H9 (cell line): Measurements from ENCODE around the gene PKN1. TPM values are rescaled to one million over a fixed set of nuclear protein-coding genes. Genes with fewer than 3 reads are reported as not detected.
A peak's percentile ranks its signal among the peaks of the same experiment; 100 is the strongest.

Source experiments
- DNase-seq: peaks from one replicate; pipeline ENCODE4 v3.0.0-alpha.2; 2017
- H2AFZ ChIP-seq: one replicate; pipeline ENCODE4 v1.6.1; 2013; ENCODE audit warnings: mild to moderate bottlenecking, low read length, control low read depth, moderate library complexity
- H2AK5ac ChIP-seq: 2 replicates; pipeline ENCODE4 v1.6.1; 2013; ENCODE audit warnings: low read length, control low read depth, mixed read lengths; ENCODE audit not compliant: insufficient read length
- H2BK120ac ChIP-seq: one replicate; pipeline ENCODE4 v1.6.1; 2013; ENCODE audit warnings: low read depth, mild to moderate bottlenecking, low read length, control low read depth, inconsistent platforms; ENCODE audit not compliant: poor library complexity, severe bottlenecking
- H2BK12ac ChIP-seq: 2 replicates; pipeline ENCODE4 v1.6.1; 2013; ENCODE audit warnings: low read length, control low read depth, mixed read lengths, low read depth; ENCODE audit not compliant: insufficient read length
- H2BK15ac ChIP-seq: 2 replicates; pipeline ENCODE4 v1.6.1; 2013; ENCODE audit warnings: low read depth, low read length, control low read depth
- H2BK20ac ChIP-seq: one replicate; pipeline ENCODE4 v1.6.1; 2013; ENCODE audit warnings: low read depth, mild to moderate bottlenecking, low read length, control low read depth, inconsistent platforms; ENCODE audit not compliant: poor library complexity, severe bottlenecking
- H2BK5ac ChIP-seq: 2 replicates; pipeline ENCODE4 v1.6.1; 2013; ENCODE audit warnings: low read length, control low read depth, mixed read lengths; ENCODE audit not compliant: insufficient read length
- H3K14ac ChIP-seq: 2 replicates; pipeline ENCODE4 v1.6.1; 2013; ENCODE audit warnings: low read length, control low read depth; ENCODE audit not compliant: insufficient read depth
- H3K18ac ChIP-seq: 2 replicates; pipeline ENCODE4 v1.6.1; 2013; ENCODE audit warnings: low read depth, mild to moderate bottlenecking, mixed read lengths, low read length, control low read depth; ENCODE audit not compliant: insufficient read length
- H3K23ac ChIP-seq: 2 replicates; pipeline ENCODE4 v1.6.1; 2013; ENCODE audit warnings: low read length, control low read depth, mixed read lengths, low read depth; ENCODE audit not compliant: insufficient read length
- H3K23me2 ChIP-seq: 2 replicates; pipeline ENCODE4 v1.6.1; 2013; ENCODE audit warnings: low read depth, mild to moderate bottlenecking, mixed read lengths, low read length, control low read depth; ENCODE audit not compliant: insufficient read length, poor library complexity, severe bottlenecking
- H3K27ac ChIP-seq: 2 replicates; pipeline ENCODE4 v1.5.1; 2013; ENCODE audit warnings: low read length, control low read depth, mixed read lengths, low read depth; ENCODE audit not compliant: insufficient read length
- H3K27me3 ChIP-seq: 2 replicates; pipeline ENCODE4 v1.6.1; 2013; ENCODE audit warnings: low read length, control low read depth, inconsistent platforms; ENCODE audit not compliant: insufficient read depth
- H3K4ac ChIP-seq: 2 replicates; pipeline ENCODE4 v1.6.1; 2013; ENCODE audit warnings: low read depth, mild to moderate bottlenecking, control low read depth, inconsistent platforms, low read length, moderate library complexity
- H3K4me1 ChIP-seq: 2 replicates; pipeline ENCODE4 v1.6.1; 2013; ENCODE audit warnings: low read length, control low read depth, inconsistent platforms; ENCODE audit not compliant: insufficient read depth
- H3K4me2 ChIP-seq: 2 replicates; pipeline ENCODE4 v1.6.1; 2013; ENCODE audit warnings: low read length, control low read depth, mixed read lengths; ENCODE audit not compliant: insufficient read length, insufficient read depth
- H3K56ac ChIP-seq: 2 replicates; pipeline ENCODE4 v1.6.1; 2013; ENCODE audit warnings: low read depth, mild to moderate bottlenecking, mixed read lengths, low read length, control low read depth; ENCODE audit not compliant: insufficient read length
- H3K79me1 ChIP-seq: 2 replicates; pipeline ENCODE4 v1.6.1; 2013; ENCODE audit warnings: low read depth, mild to moderate bottlenecking, moderate library complexity, low read length, control low read depth, inconsistent platforms; ENCODE audit not compliant: insufficient read depth, poor library complexity, severe bottlenecking
- H3K79me2 ChIP-seq: 2 replicates; pipeline ENCODE4 v1.6.1; 2013; ENCODE audit warnings: low read length, control low read depth, inconsistent platforms; ENCODE audit not compliant: insufficient read depth
- H3K9ac ChIP-seq: 2 replicates; pipeline ENCODE4 v1.6.1; 2013; ENCODE audit warnings: low read length, control low read depth, mixed read lengths; ENCODE audit not compliant: insufficient read length; ENCODE audit errors: extremely low read depth
- H3K9me3 ChIP-seq: one replicate; pipeline ENCODE4 v1.6.1; 2013; ENCODE audit warnings: low read depth, low read length, inconsistent platforms; ENCODE audit not compliant: control insufficient read depth
- H3T11ph ChIP-seq: one replicate; pipeline ENCODE4 v1.6.1; 2013; ENCODE audit warnings: mild to moderate bottlenecking, low read length, control low read depth, inconsistent platforms
- H4K20me1 ChIP-seq: one replicate; pipeline ENCODE4 v1.6.1; 2013; ENCODE audit not compliant: control insufficient read depth, insufficient read length, insufficient read depth
- H4K5ac ChIP-seq: 2 replicates; pipeline ENCODE4 v1.6.1; 2013; ENCODE audit warnings: low read depth, mild to moderate bottlenecking, mixed read lengths, low read length, control low read depth; ENCODE audit not compliant: insufficient read length
- H4K8ac ChIP-seq: replicated peaks from 2 replicates; pipeline ENCODE4 v1.6.1; 2013; ENCODE audit warnings: low read length, control low read depth, mixed read lengths, low read depth; ENCODE audit not compliant: insufficient read length
- H4K91ac ChIP-seq: 2 replicates; pipeline ENCODE4 v1.6.1; 2013; ENCODE audit warnings: low read depth, mild to moderate bottlenecking, moderate library complexity, mixed read lengths, low read length, control low read depth; ENCODE audit not compliant: insufficient read length
- H3K27ac Mint-ChIP-seq, 3 experiments: 2 replicates in 2 of 3; 3 replicates in 1 of 3; pipeline ENCODE4 v1.8.0; 2020 to 2021; ENCODE audit warnings: mixed read lengths in 3 of 3, mild to moderate bottlenecking in 1 of 3, moderate library complexity in 1 of 3
- H3K27me3 Mint-ChIP-seq: 2 replicates; pipeline ENCODE4 v1.8.0; 2021; ENCODE audit warnings: low read depth, mild to moderate bottlenecking, moderate library complexity, mixed read lengths
- H3K36me3 Mint-ChIP-seq, 3 experiments: 2 replicates in 2 of 3; 3 replicates in 1 of 3; pipeline ENCODE4 v1.8.0; 2020 to 2021; ENCODE audit warnings: low read depth in 3 of 3, mixed read lengths in 3 of 3; ENCODE audit not compliant: insufficient read depth in 1 of 3
- H3K4me1 Mint-ChIP-seq, 2 experiments: 2 replicates each; pipeline ENCODE4 v1.8.0; 2020; ENCODE audit warnings: mixed read lengths in 2 of 2
- H3K4me3 Mint-ChIP-seq, 2 experiments: 2 replicates in 1 of 2; 3 replicates in 1 of 2; pipeline ENCODE4 v1.8.0; 2020 to 2021; ENCODE audit warnings: mild to moderate bottlenecking in 2 of 2, mixed read lengths in 2 of 2, moderate library complexity in 1 of 2
- H3K9me3 Mint-ChIP-seq, 2 experiments: 2 replicates in 1 of 2; 3 replicates in 1 of 2; pipeline ENCODE4 v1.8.0; 2020; ENCODE audit warnings: mild to moderate bottlenecking in 2 of 2, mixed read lengths in 2 of 2, moderate library complexity in 1 of 2
- whole genome bisulfite sequencing: extraction: QIAGEN DNeasy Blood & Tissue Kit; methylation state at CpG from one replicate; pipeline ENCODE4 v1.1.7; 2013; ENCODE audit warnings: missing lambda C conversion rate, low lambda C conversion rate, mixed read lengths; ENCODE audit not compliant: insufficient read length; ENCODE audit errors: extremely low coverage; 5-methylcytosine and 5-hydroxymethylcytosine counted together
- total RNA-seq: library from RNA; stranded (reverse); gene quantifications from 2 replicates; pipeline ENCODE4 v1.2.1, GENCODE V29; 2021
- TF ChIP-seq, protein P1 (sequence below): fragments of 200-600 bp; sonication (generic); conservative IDR thresholded peaks from 3 replicates; pipeline ENCODE4 v1.8.0; 2021; ENCODE audit warnings: antibody characterized with exemption, mild to moderate bottlenecking

The PKN1 gene
- total RNA-seq, 1 experiment from 2014 or later: 159 TPM

DNA sequence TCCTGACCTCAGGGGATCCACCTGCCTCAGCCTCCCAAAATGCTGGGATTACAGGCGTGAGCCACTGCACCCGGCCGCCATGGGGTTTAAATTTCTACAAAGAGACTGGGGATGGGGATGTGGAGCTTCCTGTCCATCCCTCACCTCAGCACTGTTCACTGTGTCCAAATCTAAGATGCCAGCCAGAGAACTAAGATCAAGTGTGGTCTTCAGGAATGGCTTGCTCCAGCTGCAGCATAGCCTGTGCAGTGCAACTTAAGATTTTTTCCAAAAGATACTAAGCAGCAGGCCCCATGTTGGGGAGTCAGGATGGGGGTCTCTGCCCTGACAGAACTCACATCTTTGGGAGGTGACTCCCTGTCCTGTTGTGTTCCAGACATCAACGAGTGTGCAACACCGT lies 42.6 kb upstream of the PKN1 start:
- TF ChIP-seq, protein P1, sequence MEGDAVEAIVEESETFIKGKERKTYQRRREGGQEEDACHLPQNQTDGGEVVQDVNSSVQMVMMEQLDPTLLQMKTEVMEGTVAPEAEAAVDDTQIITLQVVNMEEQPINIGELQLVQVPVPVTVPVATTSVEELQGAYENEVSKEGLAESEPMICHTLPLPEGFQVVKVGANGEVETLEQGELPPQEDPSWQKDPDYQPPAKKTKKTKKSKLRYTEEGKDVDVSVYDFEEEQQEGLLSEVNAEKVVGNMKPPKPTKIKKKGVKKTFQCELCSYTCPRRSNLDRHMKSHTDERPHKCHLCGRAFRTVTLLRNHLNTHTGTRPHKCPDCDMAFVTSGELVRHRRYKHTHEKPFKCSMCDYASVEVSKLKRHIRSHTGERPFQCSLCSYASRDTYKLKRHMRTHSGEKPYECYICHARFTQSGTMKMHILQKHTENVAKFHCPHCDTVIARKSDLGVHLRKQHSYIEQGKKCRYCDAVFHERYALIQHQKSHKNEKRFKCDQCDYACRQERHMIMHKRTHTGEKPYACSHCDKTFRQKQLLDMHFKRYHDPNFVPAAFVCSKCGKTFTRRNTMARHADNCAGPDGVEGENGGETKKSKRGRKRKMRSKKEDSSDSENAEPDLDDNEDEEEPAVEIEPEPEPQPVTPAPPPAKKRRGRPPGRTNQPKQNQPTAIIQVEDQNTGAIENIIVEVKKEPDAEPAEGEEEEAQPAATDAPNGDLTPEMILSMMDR: no peak
- Histone ChIP-seq H3K4me1 (no peaks in the 10 kb centered on the region), H4K8ac (no peak overlapping the region), H2AFZ (no peak overlapping the region), H4K91ac (no peak overlapping the region), H3T11ph (no peak overlapping the region), H3K14ac (no peak overlapping the region), H2BK120ac (no peak overlapping the region), H3K4me2 (no peak overlapping the region), H3K18ac (no peak overlapping the region), H3K56ac (no peak overlapping the region), H2AK5ac (no peak overlapping the region), H4K20me1 (no peaks in the 10 kb centered on the region), H3K23ac (no peak overlapping the region), H3K23me2 (no peaks in the 10 kb centered on the region), H3K27me3 (no peaks in the 10 kb centered on the region), H3K4ac (no peak overlapping the region), H3K27ac (no peak overlapping the region), H2BK12ac (no peak overlapping the region), H4K5ac (no peak overlapping the region), H3K79me2 (no peaks in the 10 kb centered on the region), H2BK20ac (no peak overlapping the region), H2BK15ac (no peak overlapping the region), H3K79me1 (no peaks in the 10 kb centered on the region), H3K9me3 (no peaks in the 10 kb centered on the region), H3K9ac (no peak overlapping the region), H2BK5ac (no peak overlapping the region)
- peak overlapping the region in 1 of 3 experiments; percentile 65; a peak in 1 of 7 replicates for H3K27ac Mint-ChIP-seq
- peaks cover 4% of the 10 kb centered on the region for H3K27me3 Mint-ChIP-seq
- no peak overlapping the region for H3K4me3 Mint-ChIP-seq
- no CpG with 5 or more reads among the region's 5 CpGs for WGBS
- peaks cover 11 to 15% of the 10 kb centered on the region in 2 experiments for H3K4me1 Mint-ChIP-seq
- H3K36me3 Mint-ChIP-seq: no peaks in the 10 kb centered on the region
- H3K9me3 Mint-ChIP-seq: no peaks in the 10 kb centered on the region
- no peak for DNase-seq
